ENCODE measurements around the gene CYBC1. TPM values are rescaled to one million over a fixed set of nuclear protein-coding genes. Genes with fewer than 3 reads are reported as not detected.

CYBC1 gene
- total RNA-seq, 1 donor from 2014 or later, result 132 TPM

GRCh38 chr17:82411396-82412053, 39.0 kb downstream of the CYBC1 start:
- Histone ChIP-seq H3K36me3 (peaks cover 6% of the 10 kb centered on the region), H3K4me3 (no peak overlapping the region), H3K9me3 (no peaks in the 10 kb centered on the region), H3K27ac (no peak overlapping the region), H3K27me3 (ENCODE audit: low read depth) (no peaks in the 10 kb centered on the region), H3K4me1 (peaks cover 7% of the 10 kb centered on the region)
- TF ChIP-seq CTCF (IDR thresholded peaks at IDR 0.05), result no peak
- ATAC-seq (no peak), DNase-seq (no peak)
- intact Hi-C loops (cut with DNase I), result no loop called here

- H3K27me3 ChIP-seq (ENCODE audit: low read depth), result no peaks in the 10 kb centered on the region
- ATAC-seq (no peak), DNase-seq (no peak)
- H3K4me1 ChIP-seq, result peaks cover 7% of the 10 kb centered on the region
- peaks cover 10% of the 10 kb centered on the region for H3K36me3 ChIP-seq
- H3K4me3 ChIP-seq, result no peak overlapping the region
- H3K27ac ChIP-seq, result no peak overlapping the region
- intact Hi-C loops (cut with DNase I), result no loop called here
- TF ChIP-seq CTCF (IDR thresholded peaks at IDR 0.05), result no peak
- H3K9me3 ChIP-seq, result no peaks in the 10 kb centered on the region
These were observed 40.4 kb downstream of the CYBC1 start for GRCh38 chr17:82410014-82410716.

GRCh38 chr17:82408938-82409318, 41.6 kb downstream of the CYBC1 start:
- no peaks in the 10 kb centered on the region for H3K4me1 ChIP-seq
- H3K36me3 ChIP-seq, result peaks cover 22% of the 10 kb centered on the region
- ATAC-seq, result no peak
- no peak for TF ChIP-seq CTCF (IDR thresholded peaks at IDR 0.05)
- DNase-seq, result no peak
- H3K4me3 ChIP-seq, result no peak overlapping the region
- H3K27ac ChIP-seq, result no peak overlapping the region
- intact Hi-C loops (cut with DNase I), result no loop called here
- H3K27me3 ChIP-seq (ENCODE audit: low read depth), result no peaks in the 10 kb centered on the region
- H3K9me3 ChIP-seq, result no peaks in the 10 kb centered on the region

GRCh38 chr17:82408288-82408937, 42.1 kb downstream of the CYBC1 start:
- no peak overlapping the region for H3K4me3 ChIP-seq
- no peaks in the 10 kb centered on the region for H3K9me3 ChIP-seq
- no peak for TF ChIP-seq CTCF (IDR thresholded peaks at IDR 0.05)
- no peak for ATAC-seq
- H3K27me3 ChIP-seq (ENCODE audit: low read depth), result no peaks in the 10 kb centered on the region
- DNase-seq, result no peak
- intact Hi-C loops (cut with DNase I), result no loop called here
- no peak overlapping the region for H3K27ac ChIP-seq
- peaks cover 27% of the 10 kb centered on the region for H3K36me3 ChIP-seq
- no peaks in the 10 kb centered on the region for H3K4me1 ChIP-seq

- H3K36me3 ChIP-seq, result peaks cover 38% of the 10 kb centered on the region
- no peak for DNase-seq
- TF ChIP-seq CTCF (IDR thresholded peaks at IDR 0.05), result no peak
- H3K4me3 ChIP-seq, result no peak overlapping the region
- intact Hi-C loops (cut with DNase I), result no loop called here
- ATAC-seq, result no peak
- H3K27me3 ChIP-seq (ENCODE audit: low read depth), result no peaks in the 10 kb centered on the region
- no peak overlapping the region for H3K27ac ChIP-seq
- no peaks in the 10 kb centered on the region for H3K4me1 ChIP-seq
- H3K9me3 ChIP-seq, result no peaks in the 10 kb centered on the region
These were observed 43.3 kb downstream of the CYBC1 start for GRCh38 chr17:82407255-82407654.

All from lower lobe of right lung (tissue), 2 donors.